HG02588 (cell line): ENCODE data around the gene ASCC1.
"Not testable (repeated sequence)": the region's sequence is repeated elsewhere in the genome, so short reads cannot be mapped to it uniquely, and the experiment has no call there.

Experiments
- ATAC-seq: cut with Tn5 transposase; IDR thresholded peaks from one replicate; pipeline ENCODE4 v1.9.1; 2021; ENCODE audit warnings: mild to moderate bottlenecking, moderate library complexity; ENCODE audit not compliant: unreplicated experiment

ASCC1 gene

GRCh38 chr10:72223743-72224101, 7.6 kb upstream of the ASCC1 start:
- ATAC-seq: no peak

DNA sequence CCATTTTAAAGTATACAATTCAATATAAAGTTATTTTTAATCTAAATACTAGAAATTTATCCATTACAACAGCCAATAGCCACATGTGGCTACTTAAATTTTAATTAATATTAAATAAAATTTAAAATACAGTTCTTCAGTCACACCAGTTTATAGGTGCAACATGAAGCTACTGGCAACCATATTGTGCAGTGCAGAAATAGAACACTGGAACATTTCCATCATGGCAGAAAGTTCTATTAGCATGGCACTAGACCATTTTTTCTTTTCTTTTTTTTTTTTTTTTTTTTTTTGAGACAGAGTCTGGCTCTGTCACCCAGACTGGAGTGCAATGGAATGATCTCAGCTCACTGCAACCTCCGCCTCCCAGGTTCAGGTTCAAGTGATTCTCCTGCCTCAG, 5.2 kb upstream of the ASCC1 start:
- ATAC-seq: no peak

DNA sequence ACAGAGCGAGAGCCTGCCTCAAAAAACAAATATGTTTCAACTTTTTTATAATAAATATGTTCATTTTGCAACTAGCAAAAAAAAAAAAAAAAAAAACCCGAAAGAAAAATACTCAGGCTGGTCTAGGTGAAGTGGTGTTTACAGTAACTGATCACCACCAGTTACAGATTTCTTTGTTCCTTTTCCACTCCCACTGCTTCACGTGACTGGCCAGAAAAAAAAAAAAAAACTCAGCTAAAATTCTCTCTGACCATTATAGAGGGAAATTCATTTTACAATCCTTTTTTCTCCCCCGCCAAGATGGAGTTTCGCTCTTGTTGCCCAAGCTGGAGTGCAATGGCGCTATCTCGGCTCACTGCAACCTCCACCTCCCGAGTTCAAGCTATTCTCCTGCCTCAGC, 4.6 kb upstream of the ASCC1 start:
- ATAC-seq: no peak

DNA sequence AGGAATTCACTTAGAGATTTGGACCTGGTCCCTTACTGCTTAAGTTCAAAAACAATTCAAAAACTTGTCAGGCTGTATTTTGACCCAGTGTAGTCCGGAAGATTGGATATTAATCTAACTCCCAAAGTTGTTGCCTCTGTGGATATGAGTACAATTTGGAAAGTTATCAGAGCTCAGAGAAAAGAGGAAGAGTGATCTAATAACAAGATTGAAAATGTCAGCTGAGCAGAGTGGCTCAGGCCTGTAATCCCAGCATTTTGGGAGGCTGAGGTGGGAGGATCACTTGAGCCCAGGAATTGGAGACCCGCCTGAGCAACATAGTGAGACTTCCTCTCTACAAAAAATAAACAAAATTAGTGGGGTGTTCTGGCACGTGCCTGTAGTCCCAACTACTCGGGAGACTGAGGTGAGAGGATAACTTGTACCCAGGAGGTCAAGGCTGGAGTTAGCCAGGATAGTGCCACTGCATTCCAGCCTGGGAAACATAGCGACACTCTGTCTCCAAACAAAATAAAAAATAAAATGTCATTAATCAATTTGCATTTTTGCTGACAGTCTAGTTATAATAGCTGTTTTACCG, 3.2 kb upstream of the ASCC1 start:
- no peak for ATAC-seq

GRCh38 chr10:72218726-72219125, 2.6 kb upstream of the ASCC1 start:
- ATAC-seq: no peak

DNA sequence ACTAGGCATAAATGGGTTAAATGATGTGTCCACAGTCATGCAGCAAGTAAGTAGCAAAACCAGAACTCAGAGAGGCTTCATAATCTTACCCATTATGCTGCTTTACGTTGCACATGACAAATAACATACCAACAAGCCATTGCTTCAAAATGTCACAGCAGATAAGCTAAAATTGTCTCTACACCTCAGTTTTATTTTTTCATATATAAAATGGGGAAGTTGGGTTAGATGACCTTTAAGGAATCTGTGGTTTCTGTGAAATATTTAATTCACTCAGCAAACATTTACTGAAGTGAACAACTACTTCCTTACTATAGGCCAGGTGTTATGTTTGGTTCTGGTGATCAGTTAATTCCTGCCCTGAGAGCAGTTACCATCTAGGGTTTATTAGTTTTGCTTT, 2.2 kb upstream of the ASCC1 start:
- no peak for ATAC-seq

DNA sequence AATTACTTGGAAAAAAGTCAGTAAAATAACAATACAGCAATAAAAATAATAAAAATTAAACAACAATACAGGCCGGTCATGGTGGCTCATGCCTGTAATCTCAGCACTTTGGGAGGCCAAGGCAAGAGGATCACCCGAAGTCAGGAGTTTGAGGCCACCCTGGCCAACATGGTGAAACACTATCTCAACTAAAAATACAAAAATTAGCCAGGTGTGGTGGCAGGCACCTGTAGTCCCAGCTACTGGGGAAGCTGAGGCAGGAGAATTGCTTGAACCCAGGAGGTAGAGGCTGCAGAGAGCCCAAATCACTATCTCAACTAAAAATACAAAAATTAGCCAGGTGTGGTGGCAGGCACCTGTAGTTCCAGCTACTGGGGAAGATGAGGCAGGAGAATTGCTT, 4.2 kb downstream of the ASCC1 start:
- ATAC-seq: not testable (repeated sequence)

DNA sequence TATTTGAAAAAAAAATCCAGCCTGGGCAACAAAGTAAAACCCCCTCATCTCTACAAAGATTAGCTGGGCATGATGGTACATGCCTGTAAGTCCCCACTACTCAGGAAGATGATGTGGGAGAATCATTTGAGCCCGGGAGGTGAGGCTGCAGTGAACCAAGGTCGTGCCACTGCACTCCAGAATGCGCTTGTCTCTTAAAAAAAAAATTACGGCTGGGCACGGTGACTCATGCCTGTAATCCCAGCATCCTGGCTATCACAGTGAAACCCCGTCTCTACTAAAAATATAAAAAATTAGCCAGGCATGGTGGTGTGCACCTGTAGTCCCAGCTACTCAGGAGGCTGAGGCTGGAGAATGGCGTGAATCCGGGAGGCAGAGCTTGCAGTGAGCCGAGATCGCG, 4.7 kb downstream of the ASCC1 start:
- not testable (repeated sequence) for ATAC-seq

DNA sequence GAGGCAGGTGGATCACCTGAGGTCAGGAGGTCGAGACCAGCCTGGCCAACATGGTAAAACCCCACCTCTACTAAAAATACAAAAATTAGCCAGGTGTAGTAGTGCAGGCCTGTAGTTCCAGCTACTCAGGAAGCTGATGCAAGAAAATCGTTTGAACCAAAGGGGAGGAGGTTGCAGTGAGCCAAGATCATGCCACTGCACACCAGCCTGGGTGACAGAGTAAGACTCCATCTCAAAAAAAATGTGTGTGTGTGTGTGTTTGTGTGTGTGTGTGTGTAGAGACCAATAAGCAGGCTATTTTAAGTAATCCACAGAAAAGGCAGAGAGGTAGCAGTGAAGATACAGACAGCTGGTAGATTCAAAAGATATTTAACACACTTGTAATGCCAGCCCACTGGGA, 7.5 kb downstream of the ASCC1 start:
- not testable (repeated sequence) for ATAC-seq

- ATAC-seq: no peak
Measured at GRCh38 chr10:72206511-72207229, 9.4 kb downstream of the ASCC1 start.

DNA sequence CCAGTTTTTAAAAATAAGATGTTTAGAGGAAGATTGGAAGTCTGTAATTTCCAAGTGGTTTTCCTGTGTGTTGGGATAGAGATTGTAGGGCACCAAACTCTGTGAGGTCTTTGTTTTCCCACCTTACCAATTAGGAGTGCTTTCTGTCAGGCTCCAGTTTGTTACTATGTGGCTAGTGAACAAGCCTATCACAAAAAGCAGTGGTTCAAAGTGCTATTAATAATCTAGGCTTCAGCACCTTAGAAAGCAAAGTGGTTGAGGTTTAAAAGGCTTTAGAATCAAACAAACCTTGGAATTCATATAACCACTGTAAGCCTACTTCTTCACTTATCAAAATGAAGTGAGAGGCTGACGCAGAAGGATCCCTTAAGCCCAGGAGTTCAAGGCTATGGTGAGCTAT, 11.4 kb downstream of the ASCC1 start:
- ATAC-seq: no peak

GRCh38 chr10:72204296-72204695, 11.8 kb downstream of the ASCC1 start:
- ATAC-seq: no peak

DNA sequence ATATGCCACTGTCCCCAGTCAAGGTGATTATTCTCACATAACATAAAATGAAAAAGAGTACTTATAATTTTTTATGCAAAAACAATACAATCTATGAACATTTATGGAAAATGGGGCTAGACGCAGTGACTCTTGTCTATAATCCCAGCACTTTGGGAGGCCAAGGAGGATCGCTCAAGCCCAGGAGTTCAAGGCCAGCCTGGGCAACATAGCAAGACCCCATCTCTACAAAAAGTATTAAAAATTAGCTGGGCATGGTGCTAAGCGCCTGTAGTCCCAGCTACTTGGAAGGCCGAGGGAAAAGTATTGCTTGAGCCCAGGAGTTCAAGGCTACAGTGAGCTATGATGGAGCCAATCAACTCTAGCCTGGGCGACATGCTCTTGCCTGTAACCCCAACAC, 14.8 kb downstream of the ASCC1 start:
- ATAC-seq: no peak

DNA sequence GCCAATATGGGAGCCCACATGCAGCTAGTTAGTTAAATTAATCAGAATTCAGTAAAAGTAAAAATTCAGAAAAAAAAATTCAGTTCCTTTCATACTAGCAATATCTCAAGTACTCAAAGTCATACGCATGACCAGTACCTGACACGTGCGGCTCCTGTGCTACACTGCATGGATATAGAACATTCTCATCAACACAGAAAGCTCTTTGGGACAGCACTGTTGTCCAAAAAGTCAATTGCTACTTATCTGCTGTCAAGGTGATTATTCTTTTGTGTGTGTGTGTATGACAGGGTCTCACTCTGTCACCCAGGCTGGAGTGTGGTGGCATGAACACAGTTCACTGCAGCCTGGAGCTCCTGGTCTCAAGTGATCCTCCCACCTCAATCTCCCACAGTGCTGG, 15.2 kb downstream of the ASCC1 start:
- ATAC-seq: no peak

DNA sequence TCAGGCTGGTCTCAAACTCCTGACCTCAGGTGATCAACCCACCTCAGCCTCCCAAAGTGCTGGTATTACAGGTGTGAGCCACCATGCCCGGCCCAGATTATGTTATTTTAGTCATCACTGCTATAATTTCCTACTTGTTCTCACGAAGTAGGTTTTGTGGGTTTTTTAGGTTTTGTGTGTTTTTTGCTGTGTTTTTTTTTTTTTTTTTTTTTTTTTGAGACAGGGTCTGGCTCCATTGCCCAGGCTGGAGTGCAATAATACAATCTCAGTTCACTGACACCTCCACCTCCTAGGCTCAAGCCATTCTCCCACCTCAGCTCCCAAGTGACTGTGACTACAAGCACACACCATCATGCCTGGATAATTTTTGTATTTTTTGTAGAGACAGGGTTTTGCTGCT, 21.1 kb downstream of the ASCC1 start:
- no peak for ATAC-seq

DNA sequence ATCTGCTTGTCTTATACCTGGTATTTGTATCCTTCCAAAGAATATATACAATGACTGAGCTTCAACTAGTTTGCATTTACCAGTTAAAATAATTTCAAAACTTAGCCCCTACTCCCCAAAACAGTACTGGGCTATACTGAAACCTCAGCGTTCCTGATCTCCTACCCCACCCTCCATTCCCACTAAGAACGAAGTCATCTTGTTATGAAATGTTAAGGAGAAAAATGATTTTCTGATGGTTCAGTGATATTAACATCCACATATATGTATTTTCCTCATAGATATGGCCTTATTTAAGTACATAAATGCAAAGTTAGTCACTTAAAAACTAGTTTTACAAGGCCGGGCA, 29.1 kb downstream of the ASCC1 start:
- ATAC-seq: no peak

DNA sequence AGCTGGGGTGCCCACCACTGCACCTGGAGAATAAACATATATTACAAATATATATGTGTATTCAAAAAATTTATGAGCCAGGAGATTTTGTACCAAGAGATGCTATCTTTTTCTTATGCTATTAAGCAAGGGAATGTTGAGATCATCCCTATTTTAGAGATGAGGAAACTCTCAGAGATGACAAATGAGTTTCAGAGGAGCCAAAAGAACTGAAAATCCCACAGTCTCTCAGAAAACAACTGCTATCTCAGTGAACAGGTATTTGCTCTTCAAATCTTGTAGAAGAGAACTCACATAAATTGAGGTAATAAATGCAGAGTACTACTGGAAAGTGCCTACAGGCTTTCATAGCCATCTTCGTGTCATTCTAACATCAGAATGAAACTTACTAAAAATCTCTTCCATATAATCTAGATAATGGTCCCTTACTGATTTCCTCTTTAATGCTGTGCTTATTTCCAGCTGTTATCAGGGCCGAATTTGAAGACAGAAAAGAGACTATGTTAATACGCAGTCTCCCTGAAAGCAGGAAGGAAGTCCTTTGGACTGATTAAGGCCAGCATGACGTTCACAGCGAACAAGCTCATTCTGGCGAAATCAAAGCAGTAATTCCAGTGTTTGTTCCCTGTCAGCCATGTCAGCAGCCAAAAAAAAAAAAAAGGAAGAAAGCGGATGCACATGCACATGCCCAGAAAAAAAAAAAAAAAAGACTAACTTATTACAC, 29.7 kb downstream of the ASCC1 start:
- ATAC-seq: no peak

- no peak for ATAC-seq
Measured at GRCh38 chr10:72184156-72184555, 31.9 kb downstream of the ASCC1 start.

DNA sequence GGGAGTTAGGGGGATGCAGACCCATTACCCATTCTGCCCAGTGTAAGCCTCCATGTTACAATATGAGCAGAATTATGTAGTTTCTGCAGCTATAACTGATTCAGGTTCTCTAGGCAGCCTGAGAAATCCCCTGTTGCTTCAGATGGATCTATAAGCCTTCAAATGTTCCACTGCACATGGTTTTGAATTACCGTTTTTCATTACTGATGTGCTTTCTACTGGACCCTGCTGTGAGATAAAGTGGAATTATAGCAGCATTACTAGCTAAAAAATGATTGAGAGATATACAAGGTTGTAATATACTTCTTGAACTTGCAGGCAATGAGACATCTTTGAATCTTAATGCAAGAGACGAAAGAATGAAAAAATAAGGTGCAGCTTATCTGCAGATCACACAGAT, 38.6 kb downstream of the ASCC1 start:
- no peak for ATAC-seq

- no peak for ATAC-seq
Measured at GRCh38 chr10:72176701-72177100, 39.4 kb downstream of the ASCC1 start.

GRCh38 chr10:72175149-72175548, 40.9 kb downstream of the ASCC1 start:
- ATAC-seq: no peak

- ATAC-seq: no peak
Measured at GRCh38 chr10:72174297-72174662, 41.8 kb downstream of the ASCC1 start.
